WTC11 (cell line): ENCODE measurements around the gene STAC. TPM values are rescaled to one million over a fixed set of nuclear protein-coding genes. Genes with fewer than 3 reads are reported as not detected.

Experiments
- ATAC-seq: fragments of 200-7000 bp; cut with Tn5 transposase; 2 replicates; pipeline ENCODE4 v1.10.0; 2021; ENCODE audit warnings: mild to moderate bottlenecking, moderate library complexity
- CTCF ChIA-PET: fragments of 300-600 bp; sonication (Branson Sonifier 250); formaldehyde crosslinking; loops from one replicate; lab custom pipeline; 2021; ENCODE audit warnings: antibody characterized with exemption; lab: Charles Lee
- POLR2A ChIA-PET: fragments of 350-600 bp; sonication (Branson Sonifier 250); formaldehyde crosslinking; loops from one replicate; lab custom pipeline; 2021; ENCODE audit warnings: antibody characterized with exemption; lab: Charles Lee
- DNase-seq: peaks from one replicate; pipeline ENCODE4 v3.0.0; 2021; ENCODE audit warnings: low spot score
- H3K27ac Mint-ChIP-seq: 2 replicates; pipeline ENCODE4 v1.8.0; 2021; ENCODE audit warnings: mixed read lengths
- H3K27me3 Mint-ChIP-seq: 2 replicates; pipeline ENCODE4 v1.8.0; 2021; ENCODE audit warnings: low read depth, mild to moderate bottlenecking, moderate library complexity, mixed read lengths
- H3K36me3 Mint-ChIP-seq: 2 replicates; pipeline ENCODE4 v1.8.0; 2021; ENCODE audit warnings: mixed read lengths
- H3K4me1 Mint-ChIP-seq: 2 replicates; pipeline ENCODE4 v1.8.0; 2022; ENCODE audit warnings: mixed read lengths
- H3K4me3 Mint-ChIP-seq: 2 replicates; pipeline ENCODE4 v1.8.0; 2021; ENCODE audit warnings: mild to moderate bottlenecking, moderate library complexity, mixed read lengths
- H3K9me3 Mint-ChIP-seq: 2 replicates; pipeline ENCODE4 v1.8.0; 2021; ENCODE audit warnings: mixed read lengths
- CBFB ChIP-seq: sonication (generic); formaldehyde crosslinking; IDR thresholded peaks from 2 replicates; pipeline ENCODE4 v1.8.1; 2022; ENCODE audit warnings: mild to moderate bottlenecking, low read depth, missing genetic modification reagents
- EMX1 ChIP-seq: fragments of 250-450 bp; sonication (Bioruptor Pico); IDR thresholded peaks from 2 replicates; pipeline ENCODE4 v1.8.0; 2021; ENCODE audit warnings: mild to moderate bottlenecking
- GTF2I ChIP-seq: fragments of 250-450 bp; sonication (Bioruptor Pico); conservative IDR thresholded peaks from 2 replicates; pipeline ENCODE4 v1.4.0; 2021; ENCODE audit warnings: mild to moderate bottlenecking
- RELA ChIP-seq: sonication (generic); formaldehyde crosslinking; IDR thresholded peaks from 2 replicates; pipeline ENCODE4 v1.8.1; 2022; ENCODE audit warnings: missing genetic modification reagents, mild to moderate bottlenecking, borderline replicate concordance
- TP53 ChIP-seq: sonication (generic); formaldehyde crosslinking; IDR thresholded peaks from 2 replicates; pipeline ENCODE4 v1.8.1; 2023; ENCODE audit warnings: mild to moderate bottlenecking, missing genetic modification reagents
- ZNF317 ChIP-seq: sonication (generic); formaldehyde crosslinking; IDR thresholded peaks from 2 replicates; pipeline ENCODE4 v1.8.1; 2023; ENCODE audit warnings: low read depth, mild to moderate bottlenecking, moderate library complexity, missing genetic modification reagents, borderline replicate concordance
- ZNF396 ChIP-seq: fragments of 250-450 bp; sonication (Bioruptor Pico); IDR thresholded peaks from 2 replicates; pipeline ENCODE4 v1.8.0; 2021; ENCODE audit warnings: mild to moderate bottlenecking, moderate library complexity, borderline replicate concordance
- ZNF416 ChIP-seq: fragments of 250-450 bp; sonication (Bioruptor Pico); IDR thresholded peaks from 2 replicates; pipeline ENCODE4 v1.9.0; 2021; ENCODE audit warnings: mild to moderate bottlenecking, inconsistent platforms
- total RNA-seq: library from RNA; stranded (reverse); gene quantifications from 3 replicates; pipeline ENCODE4 v1.2.3, GENCODE V29; 2021
- TF ChIP-seq, protein P1 (sequence below): sonication (generic); formaldehyde crosslinking; IDR thresholded peaks from 2 replicates; pipeline ENCODE4 v1.8.1; 2022; ENCODE audit warnings: low read depth, mild to moderate bottlenecking, moderate library complexity, missing genetic modification reagents, borderline replicate concordance
- TF ChIP-seq, protein P2 (sequence below): sonication (generic); formaldehyde crosslinking; IDR thresholded peaks from 2 replicates; pipeline ENCODE4 v1.8.0; 2022; ENCODE audit warnings: mild to moderate bottlenecking, missing genetic modification reagents
- TF ChIP-seq, protein P3 (sequence below): sonication (generic); formaldehyde crosslinking; IDR thresholded peaks from 2 replicates; pipeline ENCODE4 v1.8.0; 2022; ENCODE audit warnings: mild to moderate bottlenecking, missing genetic modification reagents
- TF ChIP-seq, protein P4 (sequence below): fragments of 250-450 bp; sonication (Bioruptor Pico); conservative IDR thresholded peaks from 2 replicates; pipeline ENCODE4 v1.9.0; 2021; ENCODE audit warnings: mild to moderate bottlenecking
- TF ChIP-seq, protein P5 (sequence below): sonication (generic); formaldehyde crosslinking; IDR thresholded peaks from 2 replicates; pipeline ENCODE4 v1.8.0; 2023; ENCODE audit warnings: missing genetic modification reagents
- TF ChIP-seq, protein P6 (sequence below): fragments of 250-450 bp; sonication (Bioruptor Pico); IDR thresholded peaks from 2 replicates; pipeline ENCODE4 v1.8.0; 2021; ENCODE audit warnings: mild to moderate bottlenecking
- TF ChIP-seq, protein P7 (sequence below): sonication (generic); formaldehyde crosslinking; conservative IDR thresholded peaks from 2 replicates; pipeline ENCODE4 v1.8.1; 2023; ENCODE audit warnings: mild to moderate bottlenecking, low read depth, missing genetic modification reagents, moderate library complexity

Gene STAC
- total RNA-seq, 1 experiment from 2014 or later = 5.6 TPM

DNA sequence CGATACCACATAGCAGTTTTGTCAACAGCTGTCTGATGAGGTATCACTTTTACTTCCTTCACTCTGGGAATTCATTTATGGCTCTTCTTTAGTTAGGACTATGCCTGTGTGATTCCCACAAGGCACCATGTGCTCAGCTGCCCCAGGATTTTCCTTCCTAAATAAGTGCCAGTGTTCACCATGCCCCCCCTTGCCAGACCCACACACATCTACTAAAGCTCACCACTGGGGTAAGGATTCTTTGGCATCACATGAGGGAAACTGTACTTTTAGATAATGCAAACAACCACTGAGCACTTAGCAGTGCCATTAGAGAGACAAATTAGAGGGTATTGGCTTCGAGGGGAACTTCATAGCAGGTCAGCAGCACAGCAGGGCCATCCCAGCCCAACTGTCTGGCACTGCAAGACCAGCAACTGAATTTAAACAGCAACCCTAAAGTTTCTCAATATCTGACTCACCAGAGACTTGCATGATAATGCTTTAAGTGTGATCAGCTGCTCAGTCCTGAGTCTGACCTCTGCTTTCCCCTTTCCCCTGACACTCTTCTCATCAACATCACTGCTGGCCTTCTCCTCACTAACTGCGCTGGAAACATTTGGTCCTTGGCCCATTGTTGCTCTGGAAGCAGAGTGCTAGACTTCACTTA is 114.3 kb downstream of the STAC start:
- TF ChIP-seq, protein P1, sequence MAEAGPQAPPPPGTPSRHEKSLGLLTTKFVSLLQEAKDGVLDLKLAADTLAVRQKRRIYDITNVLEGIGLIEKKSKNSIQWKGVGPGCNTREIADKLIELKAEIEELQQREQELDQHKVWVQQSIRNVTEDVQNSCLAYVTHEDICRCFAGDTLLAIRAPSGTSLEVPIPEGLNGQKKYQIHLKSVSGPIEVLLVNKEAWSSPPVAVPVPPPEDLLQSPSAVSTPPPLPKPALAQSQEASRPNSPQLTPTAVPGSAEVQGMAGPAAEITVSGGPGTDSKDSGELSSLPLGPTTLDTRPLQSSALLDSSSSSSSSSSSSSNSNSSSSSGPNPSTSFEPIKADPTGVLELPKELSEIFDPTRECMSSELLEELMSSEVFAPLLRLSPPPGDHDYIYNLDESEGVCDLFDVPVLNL (CRISPR knock-in tag) = no peak
- TF ChIP-seq ZNF396 (CRISPR knock-in tag) (no peak), TP53 (CRISPR knock-in tag) (no peak), ZNF416 (CRISPR knock-in tag) (no peak), GTF2I (CRISPR knock-in tag) (no peak), ZNF317 (CRISPR knock-in tag) (no peak), EMX1 (CRISPR knock-in tag) (no peak), RELA (no peak), CBFB (CRISPR knock-in tag) (no peak)
- TF ChIP-seq, protein P2, sequence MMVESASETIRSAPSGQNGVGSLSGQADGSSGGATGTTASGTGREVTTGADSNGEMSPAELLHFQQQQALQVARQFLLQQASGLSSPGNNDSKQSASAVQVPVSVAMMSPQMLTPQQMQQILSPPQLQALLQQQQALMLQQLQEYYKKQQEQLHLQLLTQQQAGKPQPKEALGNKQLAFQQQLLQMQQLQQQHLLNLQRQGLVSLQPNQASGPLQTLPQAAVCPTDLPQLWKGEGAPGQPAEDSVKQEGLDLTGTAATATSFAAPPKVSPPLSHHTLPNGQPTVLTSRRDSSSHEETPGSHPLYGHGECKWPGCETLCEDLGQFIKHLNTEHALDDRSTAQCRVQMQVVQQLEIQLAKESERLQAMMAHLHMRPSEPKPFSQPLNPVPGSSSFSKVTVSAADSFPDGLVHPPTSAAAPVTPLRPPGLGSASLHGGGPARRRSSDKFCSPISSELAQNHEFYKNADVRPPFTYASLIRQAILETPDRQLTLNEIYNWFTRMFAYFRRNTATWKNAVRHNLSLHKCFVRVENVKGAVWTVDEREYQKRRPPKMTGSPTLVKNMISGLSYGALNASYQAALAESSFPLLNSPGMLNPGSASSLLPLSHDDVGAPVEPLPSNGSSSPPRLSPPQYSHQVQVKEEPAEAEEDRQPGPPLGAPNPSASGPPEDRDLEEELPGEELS (CRISPR knock-in tag) = no peak
- TF ChIP-seq, protein P3, sequence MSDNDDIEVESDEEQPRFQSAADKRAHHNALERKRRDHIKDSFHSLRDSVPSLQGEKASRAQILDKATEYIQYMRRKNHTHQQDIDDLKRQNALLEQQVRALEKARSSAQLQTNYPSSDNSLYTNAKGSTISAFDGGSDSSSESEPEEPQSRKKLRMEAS (CRISPR knock-in tag) = no peak
- TF ChIP-seq, protein P4, sequence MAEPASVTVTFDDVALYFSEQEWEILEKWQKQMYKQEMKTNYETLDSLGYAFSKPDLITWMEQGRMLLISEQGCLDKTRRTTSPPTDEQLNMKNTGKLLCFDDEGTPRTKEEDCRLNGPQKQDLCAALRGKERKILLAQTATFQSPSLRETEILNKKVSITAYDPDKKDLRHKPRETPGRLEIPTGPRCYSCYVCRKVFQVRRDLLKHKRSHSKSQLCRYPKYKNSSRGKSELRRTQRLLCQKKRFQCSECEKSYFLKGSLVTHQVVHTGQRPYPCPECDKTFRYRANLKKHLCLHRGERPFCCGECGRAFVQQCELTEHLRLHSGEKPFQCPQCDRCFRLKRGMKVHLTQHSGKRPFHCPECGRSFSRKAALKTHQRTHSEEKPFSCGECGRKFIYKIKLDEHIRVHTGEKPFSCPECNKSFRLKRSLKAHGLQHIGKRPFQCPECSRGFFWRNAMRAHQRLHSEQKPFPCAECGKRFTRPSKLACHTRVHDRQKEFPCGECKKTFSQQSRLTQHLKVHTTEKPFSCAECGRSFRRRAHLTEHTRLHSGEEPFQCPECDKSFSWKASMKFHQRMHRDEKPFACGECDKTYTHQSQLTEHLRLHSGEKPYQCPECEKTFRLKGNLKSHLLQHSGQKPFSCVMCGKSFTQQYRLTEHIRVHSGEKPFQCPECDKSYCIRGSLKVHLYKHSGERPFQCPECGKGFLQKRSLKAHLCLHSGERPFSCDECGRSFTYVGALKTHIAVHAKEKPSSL (CRISPR knock-in tag) = no peak
- TF ChIP-seq, protein P5, sequence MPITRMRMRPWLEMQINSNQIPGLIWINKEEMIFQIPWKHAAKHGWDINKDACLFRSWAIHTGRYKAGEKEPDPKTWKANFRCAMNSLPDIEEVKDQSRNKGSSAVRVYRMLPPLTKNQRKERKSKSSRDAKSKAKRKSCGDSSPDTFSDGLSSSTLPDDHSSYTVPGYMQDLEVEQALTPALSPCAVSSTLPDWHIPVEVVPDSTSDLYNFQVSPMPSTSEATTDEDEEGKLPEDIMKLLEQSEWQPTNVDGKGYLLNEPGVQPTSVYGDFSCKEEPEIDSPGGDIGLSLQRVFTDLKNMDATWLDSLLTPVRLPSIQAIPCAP (CRISPR knock-in tag) = no peak
- TF ChIP-seq, protein P6, sequence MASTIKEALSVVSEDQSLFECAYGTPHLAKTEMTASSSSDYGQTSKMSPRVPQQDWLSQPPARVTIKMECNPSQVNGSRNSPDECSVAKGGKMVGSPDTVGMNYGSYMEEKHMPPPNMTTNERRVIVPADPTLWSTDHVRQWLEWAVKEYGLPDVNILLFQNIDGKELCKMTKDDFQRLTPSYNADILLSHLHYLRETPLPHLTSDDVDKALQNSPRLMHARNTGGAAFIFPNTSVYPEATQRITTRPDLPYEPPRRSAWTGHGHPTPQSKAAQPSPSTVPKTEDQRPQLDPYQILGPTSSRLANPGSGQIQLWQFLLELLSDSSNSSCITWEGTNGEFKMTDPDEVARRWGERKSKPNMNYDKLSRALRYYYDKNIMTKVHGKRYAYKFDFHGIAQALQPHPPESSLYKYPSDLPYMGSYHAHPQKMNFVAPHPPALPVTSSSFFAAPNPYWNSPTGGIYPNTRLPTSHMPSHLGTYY (CRISPR knock-in tag) = no peak
- TF ChIP-seq, protein P7, sequence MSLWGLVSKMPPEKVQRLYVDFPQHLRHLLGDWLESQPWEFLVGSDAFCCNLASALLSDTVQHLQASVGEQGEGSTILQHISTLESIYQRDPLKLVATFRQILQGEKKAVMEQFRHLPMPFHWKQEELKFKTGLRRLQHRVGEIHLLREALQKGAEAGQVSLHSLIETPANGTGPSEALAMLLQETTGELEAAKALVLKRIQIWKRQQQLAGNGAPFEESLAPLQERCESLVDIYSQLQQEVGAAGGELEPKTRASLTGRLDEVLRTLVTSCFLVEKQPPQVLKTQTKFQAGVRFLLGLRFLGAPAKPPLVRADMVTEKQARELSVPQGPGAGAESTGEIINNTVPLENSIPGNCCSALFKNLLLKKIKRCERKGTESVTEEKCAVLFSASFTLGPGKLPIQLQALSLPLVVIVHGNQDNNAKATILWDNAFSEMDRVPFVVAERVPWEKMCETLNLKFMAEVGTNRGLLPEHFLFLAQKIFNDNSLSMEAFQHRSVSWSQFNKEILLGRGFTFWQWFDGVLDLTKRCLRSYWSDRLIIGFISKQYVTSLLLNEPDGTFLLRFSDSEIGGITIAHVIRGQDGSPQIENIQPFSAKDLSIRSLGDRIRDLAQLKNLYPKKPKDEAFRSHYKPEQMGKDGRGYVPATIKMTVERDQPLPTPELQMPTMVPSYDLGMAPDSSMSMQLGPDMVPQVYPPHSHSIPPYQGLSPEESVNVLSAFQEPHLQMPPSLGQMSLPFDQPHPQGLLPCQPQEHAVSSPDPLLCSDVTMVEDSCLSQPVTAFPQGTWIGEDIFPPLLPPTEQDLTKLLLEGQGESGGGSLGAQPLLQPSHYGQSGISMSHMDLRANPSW = no peak
- H3K36me3 Mint-ChIP-seq = no peaks in the 10 kb centered on the region
- no peaks in the 10 kb centered on the region for H3K27me3 Mint-ChIP-seq
- no peaks in the 10 kb centered on the region for H3K9me3 Mint-ChIP-seq
- H3K4me1 Mint-ChIP-seq = peaks cover 18% of the 10 kb centered on the region
- ChIA-PET POLR2A (no interaction called here), CTCF (no interaction called here)
- no peak for ATAC-seq
- no peak overlapping the region for H3K4me3 Mint-ChIP-seq
- DNase-seq = no peak
- peak overlapping the region; percentile 29; the same call in 1 of the 2 replicates for H3K27ac Mint-ChIP-seq
